Measurements from ENCODE around the gene TXNDC9. TPM values are rescaled to one million over a fixed set of nuclear protein-coding genes. Genes with fewer than 3 reads are reported as not detected.
"Not testable (repeated sequence)": the region's sequence is repeated elsewhere in the genome, so short reads cannot be mapped to it uniquely, and the experiment has no call there.

Gene TXNDC9
- total RNA-seq, 4 donors from 2014 or later, result 25.3 to 37.1 (median 29.7) TPM

- H3K27ac ChIP-seq, result no peak overlapping the region
- 93 to 94% methylated on average over 5 of the region's 5 CpGs for WGBS, 2 donors
- H3K27me3 ChIP-seq, result no peaks in the 10 kb centered on the region
- no peak for TF ChIP-seq CTCF (IDR thresholded peaks at IDR 0.05)
- TF ChIP-seq EP300 (IDR thresholded peaks at IDR 0.05), result no peak
- TF ChIP-seq POLR2A (IDR thresholded peaks at IDR 0.05), result no peak
- no peaks in the 10 kb centered on the region for H3K9me3 ChIP-seq
- DNase-seq (ENCODE audit: low spot score in 2 of 2), result no peak
- H3K4me3 ChIP-seq, result no peak overlapping the region
- H3K4me1 ChIP-seq, result no peaks in the 10 kb centered on the region
- H3K36me3 ChIP-seq, result peaks cover 0 to 96% (median 20%) of the 10 kb centered on the region in 3 donors
Observed at GRCh38 chr2:99325384-99325783, 10.7 kb downstream of the TXNDC9 start.

- H3K9me3 ChIP-seq; H3K27me3 ChIP-seq; DNase-seq (ENCODE audit: low spot score in 2 of 2); H3K4me1 ChIP-seq; H3K27ac ChIP-seq; H3K4me3 ChIP-seq: not testable (repeated sequence)
- H3K36me3 ChIP-seq, result peaks cover 0 to 62% (median 9%) of the 10 kb centered on the region in 3 donors
- 96 to 98% methylated on average over 7 of the region's 7 CpGs for WGBS, 2 donors
Observed at GRCh38 chr2:99317873-99318200, 18.3 kb downstream of the TXNDC9 start.

- Histone ChIP-seq H3K9me3 (peaks cover 0 to 4% (median 0%) of the 10 kb centered on the region in 4 donors), H3K4me3 (no peak overlapping the region), H3K4me1 (no peaks in the 10 kb centered on the region), H3K27me3 (no peaks in the 10 kb centered on the region), H3K27ac (no peak overlapping the region), H3K36me3 (peaks cover 0 to 57% (median 9%) of the 10 kb centered on the region in 3 donors)
- no peak for DNase-seq (ENCODE audit: low spot score in 2 of 2)
- WGBS, 2 donors, result 96 to 98% methylated on average over 9 of the region's 9 CpGs
- TF ChIP-seq CTCF (IDR thresholded peaks at IDR 0.05), result no peak
- no peak for TF ChIP-seq POLR2A (IDR thresholded peaks at IDR 0.05)
- TF ChIP-seq EP300 (IDR thresholded peaks at IDR 0.05), result no peak
Observed at GRCh38 chr2:99317161-99317872, 18.8 kb downstream of the TXNDC9 start.

GRCh38 chr2:99301097-99301496, 35.0 kb downstream of the TXNDC9 start, which contains the start of gene LYG1:
TSS of gene LYG1 (minus strand) at chr2:99301197. CDS start at chr2:99295670, 5,527 bp downstream.
- H3K4me3 ChIP-seq; DNase-seq (ENCODE audit: low spot score in 2 of 2); H3K27ac ChIP-seq; H3K9me3 ChIP-seq; H3K4me1 ChIP-seq; H3K27me3 ChIP-seq: not testable (repeated sequence)
- 77 to 98% methylated on average over 2 of the region's 2 CpGs for WGBS, 2 donors
- H3K36me3 ChIP-seq, result peaks cover 0 to 65% (median 7%) of the 10 kb centered on the region in 3 donors

GRCh38 chr2:99299580-99299979, 36.6 kb downstream of the TXNDC9 start:
- Histone ChIP-seq H3K9me3 (no peaks in the 10 kb centered on the region), H3K27me3 (no peaks in the 10 kb centered on the region), H3K4me3 (no peak overlapping the region), H3K27ac (no peak overlapping the region), H3K36me3 (peaks cover 0 to 50% (median 4%) of the 10 kb centered on the region in 3 donors), H3K4me1 (no peaks in the 10 kb centered on the region)
- TF ChIP-seq POLR2A (IDR thresholded peaks at IDR 0.05) (no peak), CTCF (IDR thresholded peaks at IDR 0.05) (no peak), EP300 (IDR thresholded peaks at IDR 0.05) (no peak)
- 93 to 96% methylated on average over 7 of the region's 7 CpGs for WGBS, 2 donors
- DNase-seq (ENCODE audit: low spot score in 2 of 2), result no peak

GRCh38 chr2:99297994-99298393, 38.1 kb downstream of the TXNDC9 start:
- Histone ChIP-seq H3K9me3 (no peaks in the 10 kb centered on the region), H3K4me3 (no peak overlapping the region), H3K4me1 (no peaks in the 10 kb centered on the region), H3K27me3 (no peaks in the 10 kb centered on the region), H3K36me3 (peaks cover 0 to 43% (median 0%) of the 10 kb centered on the region in 3 donors), H3K27ac (no peak overlapping the region)
- no peak for TF ChIP-seq CTCF (IDR thresholded peaks at IDR 0.05)
- no peak for TF ChIP-seq POLR2A (IDR thresholded peaks at IDR 0.05)
- no peak for TF ChIP-seq EP300 (IDR thresholded peaks at IDR 0.05)
- no peak for DNase-seq (ENCODE audit: low spot score in 2 of 2)
- 80 to 94% methylated on average over 2 of the region's 2 CpGs for WGBS, 2 donors
